Trophoblast cell (in vitro differentiated cells and primary cell): ENCODE results near the gene ADSS1.

Source experiments
- DNase-seq, 2 donors: peaks; one replicate each; pipeline ENCODE4 v3.0.0-alpha.2; 2016
- H2AFZ ChIP-seq: 2 replicates; pipeline ENCODE4 v1.6.1; 2013; ENCODE audit warnings: low read length, moderate library complexity, mild to moderate bottlenecking; ENCODE audit not compliant: insufficient read depth, poor library complexity
- H2AK5ac ChIP-seq: 2 replicates; pipeline ENCODE4 v1.6.1; 2013; ENCODE audit warnings: mild to moderate bottlenecking, low read length
- H2BK120ac ChIP-seq: 2 replicates; pipeline ENCODE4 v1.6.1; 2013; ENCODE audit warnings: low read length, mild to moderate bottlenecking, moderate library complexity; ENCODE audit not compliant: insufficient read depth, poor library complexity
- H2BK12ac ChIP-seq: 2 replicates; pipeline ENCODE4 v1.6.1; 2013; ENCODE audit warnings: mild to moderate bottlenecking, low read length, moderate library complexity
- H2BK5ac ChIP-seq: 2 replicates; pipeline ENCODE4 v1.6.1; 2013; ENCODE audit warnings: low read length, low read depth, moderate library complexity, mild to moderate bottlenecking; ENCODE audit not compliant: poor library complexity
- H3K14ac ChIP-seq: 2 replicates; pipeline ENCODE4 v1.6.1; 2013; ENCODE audit warnings: mild to moderate bottlenecking, low read length
- H3K18ac ChIP-seq: 2 replicates; pipeline ENCODE4 v1.6.1; 2013; ENCODE audit warnings: mild to moderate bottlenecking, low read length
- H3K23ac ChIP-seq: 2 replicates; pipeline ENCODE4 v1.6.1; 2013; ENCODE audit warnings: low read length
- H3K27ac ChIP-seq: 2 replicates; pipeline ENCODE4 v1.5.1; 2013; ENCODE audit warnings: low read depth, mild to moderate bottlenecking, inconsistent platforms, low read length, moderate library complexity
- H3K27me3 ChIP-seq: 2 replicates; pipeline ENCODE4 v1.6.1; 2013; ENCODE audit warnings: inconsistent platforms, mild to moderate bottlenecking, low read length, moderate library complexity; ENCODE audit not compliant: insufficient read depth
- H3K36me3 ChIP-seq, 2 experiments: 1 replicate in 1 of 2; 2 replicates in 1 of 2; pipeline ENCODE4 v1.6.1; 2013; ENCODE audit warnings: low read length in 2 of 2, mild to moderate bottlenecking in 2 of 2, moderate library complexity in 1 of 2; ENCODE audit not compliant: insufficient read depth in 2 of 2, control insufficient read depth in 1 of 2
- H3K4ac ChIP-seq: 2 replicates; pipeline ENCODE4 v1.6.1; 2013; ENCODE audit warnings: low read depth, mild to moderate bottlenecking, low read length, moderate library complexity
- H3K4me1 ChIP-seq, 2 experiments: 1 replicate in 1 of 2; 2 replicates in 1 of 2; pipeline ENCODE4 v1.6.1; 2013; ENCODE audit warnings: low read length in 2 of 2, mild to moderate bottlenecking in 2 of 2, moderate library complexity in 1 of 2; ENCODE audit not compliant: insufficient read depth in 2 of 2, control insufficient read depth in 1 of 2
- H3K4me2 ChIP-seq: 2 replicates; pipeline ENCODE4 v1.6.1; 2013; ENCODE audit warnings: inconsistent platforms, mild to moderate bottlenecking, low read length, moderate library complexity
- H3K4me3 ChIP-seq: 2 replicates; pipeline ENCODE4 v1.5.1; 2013; ENCODE audit warnings: mild to moderate bottlenecking, low read depth, low read length, inconsistent platforms
- H3K79me1 ChIP-seq: one replicate; pipeline ENCODE4 v1.6.1; 2013; ENCODE audit warnings: low read length
- H3K79me2 ChIP-seq: 2 replicates; pipeline ENCODE4 v1.6.1; 2013; ENCODE audit warnings: low read length, mild to moderate bottlenecking; ENCODE audit not compliant: control insufficient read depth, insufficient read depth, poor library complexity
- H3K9ac ChIP-seq: 2 replicates; pipeline ENCODE4 v1.6.1; 2013; ENCODE audit warnings: mild to moderate bottlenecking, low read length
- H3K9me3 ChIP-seq: 2 replicates; pipeline ENCODE4 v1.6.1; 2013; ENCODE audit warnings: low read depth, mild to moderate bottlenecking, control low read depth, inconsistent platforms, low read length; ENCODE audit not compliant: insufficient read depth
- H4K12ac ChIP-seq: 2 replicates; pipeline ENCODE4 v1.6.1; 2013; ENCODE audit warnings: low read depth, mild to moderate bottlenecking, low read length, moderate library complexity
- H4K8ac ChIP-seq: 2 replicates; pipeline ENCODE4 v1.6.1; 2013; ENCODE audit warnings: low read depth, mild to moderate bottlenecking, low read length, moderate library complexity
- H4K91ac ChIP-seq: one replicate; pipeline ENCODE4 v1.6.1; 2013; ENCODE audit warnings: low read depth, mild to moderate bottlenecking, low read length, moderate library complexity
- WGBS: extraction: QIAGEN DNeasy Blood & Tissue Kit; methylation state at CpG from one replicate; pipeline ENCODE4 v1.1.7; 2013; ENCODE audit warnings: missing lambda C conversion rate; ENCODE audit not compliant: insufficient read length, insufficient coverage; ENCODE audit errors: extremely low coverage; 5-methylcytosine and 5-hydroxymethylcytosine counted together

The ADSS1 gene

DNA sequence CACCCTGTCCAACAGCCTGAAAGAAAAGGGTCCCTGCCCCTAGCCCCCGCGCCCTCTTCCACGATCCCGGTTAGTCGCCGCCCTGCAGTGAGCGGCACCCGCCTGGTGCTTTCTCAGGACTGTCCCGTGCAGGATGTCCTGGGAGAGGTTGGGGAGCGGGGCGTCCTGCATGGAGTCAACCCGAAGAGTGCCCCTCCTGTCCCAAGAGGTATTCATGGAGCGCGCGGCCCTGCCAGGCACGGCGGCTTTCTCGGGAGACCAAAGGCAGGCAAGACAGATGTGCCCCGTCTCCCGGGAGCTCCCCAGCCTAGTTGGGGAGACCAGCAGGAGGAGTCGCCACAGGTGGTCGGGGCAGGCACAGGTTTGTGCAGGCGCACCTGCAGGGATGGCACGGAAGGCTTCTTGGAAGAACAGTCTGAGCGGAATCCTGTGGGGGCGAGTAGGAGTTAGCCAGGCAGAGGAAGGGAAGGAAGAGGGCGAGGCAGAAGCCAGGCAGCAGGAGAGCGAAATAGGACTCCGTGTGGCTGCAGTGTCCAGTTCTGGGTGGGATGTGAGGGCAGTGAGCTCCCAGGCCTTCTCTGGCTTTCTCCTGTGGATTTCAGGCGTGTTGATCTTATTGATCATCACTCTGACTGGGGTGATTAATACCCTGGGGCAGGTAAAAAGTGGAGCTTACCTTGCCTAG is 29.6 kb downstream of the ADSS1 start:
- Histone ChIP-seq H3K4me3 (peak overlapping the region; percentile 100), H2AK5ac (peak overlapping the region; percentile 80), H3K14ac (peak overlapping the region; percentile 93), H3K23ac (no peak overlapping the region), H3K27ac (peak overlapping the region; percentile 66), H4K8ac (peak overlapping the region; percentile 97), H3K79me2 (peaks cover 13% of the 10 kb centered on the region), H3K79me1 (peaks cover 8% of the 10 kb centered on the region), H2BK12ac (no peak overlapping the region), H3K4me1 (peaks cover 11 to 20% of the 10 kb centered on the region in 2 experiments), H3K9me3 (peaks cover 16% of the 10 kb centered on the region), H3K4ac (peak overlapping the region; percentile 90), H2AFZ (peak overlapping the region; percentile 68), H3K36me3 (peaks cover 34 to 36% of the 10 kb centered on the region in 2 experiments), H4K91ac (peak overlapping the region; percentile 74), H4K12ac (peak overlapping the region; percentile 85), H3K18ac (peak overlapping the region; percentile 87), H2BK120ac (peak overlapping the region; percentile 90), H2BK5ac (peak overlapping the region; percentile 78), H3K9ac (peak overlapping the region; percentile 98), H3K4me2 (peak overlapping the region; percentile 92), H3K27me3 (no peaks in the 10 kb centered on the region)
- no CpG with 5 or more reads among the region's 30 CpGs for WGBS
- DNase-seq = peak; percentile 31 to 64

DNA sequence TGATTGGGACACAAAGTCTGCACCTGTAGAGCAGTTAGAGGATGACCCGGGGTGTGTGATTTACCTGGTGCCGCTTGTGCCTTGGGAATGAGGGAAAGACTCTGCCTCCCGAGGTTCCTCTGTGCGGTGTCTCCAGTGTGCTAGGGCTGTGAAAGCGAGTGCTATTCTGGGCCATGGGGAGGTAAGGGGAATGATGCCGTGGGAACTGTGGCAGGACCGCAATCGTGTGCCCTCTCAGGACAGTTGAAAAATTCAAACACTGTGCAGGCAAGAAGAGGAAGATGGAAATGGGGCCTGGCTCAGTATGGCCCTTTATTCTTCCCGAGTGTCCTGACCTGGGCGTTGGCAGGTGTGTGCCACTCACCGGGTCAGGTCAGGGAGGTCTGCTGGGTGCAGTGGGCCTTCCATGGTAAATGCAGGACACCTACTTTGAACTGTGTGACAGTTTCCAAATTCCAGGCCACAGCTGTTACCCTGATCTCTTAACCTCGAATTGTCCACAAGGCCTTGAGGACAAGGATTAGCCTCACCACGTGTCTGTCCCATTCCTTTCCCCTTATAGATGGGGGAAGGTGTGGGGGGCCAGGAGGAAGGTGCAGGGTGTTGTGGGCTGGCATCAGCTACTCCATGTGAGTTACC is 30.3 kb downstream of the ADSS1 start:
- peaks cover 16% of the 10 kb centered on the region for H3K9me3 ChIP-seq
- peaks cover 13% of the 10 kb centered on the region for H3K79me2 ChIP-seq

DNA sequence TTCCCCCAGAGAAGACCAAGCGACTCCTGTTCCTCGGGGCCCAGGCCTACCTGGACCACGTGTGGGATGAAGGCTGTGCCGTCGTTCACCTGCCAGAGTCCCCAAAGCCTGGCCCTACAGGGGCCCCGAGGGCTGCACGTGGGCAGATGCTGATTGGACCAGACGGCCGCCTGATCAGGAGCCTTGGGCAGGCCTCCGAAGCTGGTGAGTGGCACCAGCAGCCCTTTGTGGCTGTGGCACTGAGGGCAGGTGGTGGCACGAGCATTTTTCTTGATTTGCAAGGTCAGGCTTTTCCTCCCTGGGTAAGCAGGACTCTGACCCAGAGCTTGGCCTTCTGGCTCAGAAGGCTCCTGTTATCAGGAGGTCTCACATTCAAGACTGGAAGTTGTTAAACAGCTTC is 31.6 kb downstream of the ADSS1 start:
- WGBS = no CpG with 5 or more reads among the region's 11 CpGs
- Histone ChIP-seq H3K27me3 (no peaks in the 10 kb centered on the region), H3K79me2 (peaks cover 13% of the 10 kb centered on the region), H3K36me3 (peaks cover 51 to 55% of the 10 kb centered on the region in 2 experiments), H3K4me3 (no peak overlapping the region), H3K4me2 (no peak overlapping the region), H4K12ac (no peak overlapping the region), H3K27ac (no peak overlapping the region), H3K9ac (no peak overlapping the region), H2AK5ac (no peak overlapping the region), H2BK120ac (no peak overlapping the region), H2AFZ (no peak overlapping the region), H4K91ac (no peak overlapping the region), H3K14ac (no peak overlapping the region), H2BK5ac (no peak overlapping the region), H2BK12ac (no peak overlapping the region), H3K23ac (no peak overlapping the region), H3K4me1 (peaks cover 11 to 17% of the 10 kb centered on the region in 2 experiments), H3K18ac (no peak overlapping the region), H3K4ac (no peak overlapping the region), H4K8ac (no peak overlapping the region), H3K79me1 (peaks cover 8% of the 10 kb centered on the region), H3K9me3 (peaks cover 12% of the 10 kb centered on the region)
- no peak for DNase-seq

More for the DNA sequence above, 30.3 kb downstream of the ADSS1 start:
- Histone ChIP-seq H3K27me3 (no peaks in the 10 kb centered on the region), H4K12ac (no peak overlapping the region), H3K79me1 (peaks cover 8% of the 10 kb centered on the region), H4K8ac (no peak overlapping the region), H2AK5ac (no peak overlapping the region), H3K4me1 (peaks cover 11 to 17% of the 10 kb centered on the region in 2 experiments), H2BK12ac (no peak overlapping the region), H3K14ac (no peak overlapping the region), H3K36me3 (peaks cover 40 to 42% of the 10 kb centered on the region in 2 experiments), H3K4me2 (peak overlapping the region; percentile 92), H3K9ac (peak overlapping the region; percentile 98), H2AFZ (no peak overlapping the region), H2BK5ac (no peak overlapping the region), H3K4ac (peak overlapping the region; percentile 37), H3K4me3 (peak overlapping the region; percentile 100), H3K18ac (peak overlapping the region; percentile 7), H4K91ac (no peak overlapping the region), H3K27ac (no peak overlapping the region), H2BK120ac (no peak overlapping the region), H3K23ac (no peak overlapping the region)
- no peak for DNase-seq
- WGBS = no CpG with 5 or more reads among the region's 13 CpGs

DNA sequence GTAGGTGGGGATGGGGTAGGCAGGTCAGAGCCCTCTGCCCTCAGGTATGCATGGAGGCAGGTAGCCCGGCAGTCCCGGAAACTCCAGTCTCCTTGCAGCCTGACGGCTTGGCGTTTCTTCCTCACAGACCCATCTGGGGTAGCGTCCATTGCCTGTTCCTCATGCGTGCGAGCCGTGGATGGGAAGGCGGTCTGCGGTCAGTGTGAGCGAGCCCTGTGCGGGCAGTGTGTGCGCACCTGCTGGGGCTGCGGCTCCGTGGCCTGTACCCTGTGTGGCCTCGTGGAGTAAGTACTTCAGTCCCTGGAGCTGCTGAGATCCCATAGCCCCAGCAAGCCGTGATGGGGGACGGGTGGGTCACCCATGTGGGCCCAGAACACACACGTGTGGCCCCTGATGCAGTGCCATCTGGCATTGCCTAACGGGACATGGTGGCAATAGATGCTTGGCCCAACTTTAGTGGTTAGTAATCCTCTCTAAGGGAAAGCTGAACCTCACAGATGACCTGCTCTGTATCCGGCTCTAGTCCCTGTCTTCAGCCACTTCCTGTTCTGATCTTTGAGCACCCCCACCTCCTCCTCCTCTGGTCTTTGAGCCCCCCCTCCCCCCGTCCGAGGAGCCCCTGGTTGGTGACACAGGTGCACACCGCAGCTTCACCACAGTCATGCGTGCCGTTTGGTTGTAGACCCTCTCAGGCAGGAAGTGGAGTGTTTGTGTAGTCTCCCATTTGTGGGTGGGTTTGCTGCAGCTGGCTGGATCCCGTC is 32.6 kb downstream of the ADSS1 start:
- H2BK12ac ChIP-seq = no peak overlapping the region
- H3K36me3 ChIP-seq = peaks cover 52 to 56% of the 10 kb centered on the region in 2 experiments
- peaks cover 13% of the 10 kb centered on the region for H3K79me2 ChIP-seq
- H4K12ac ChIP-seq = no peak overlapping the region
- peaks cover 8% of the 10 kb centered on the region for H3K9me3 ChIP-seq
- no peak overlapping the region for H3K27ac ChIP-seq
- H2BK5ac ChIP-seq = no peak overlapping the region
- H2AFZ ChIP-seq = no peak overlapping the region
- no peak overlapping the region for H2AK5ac ChIP-seq
- no CpG with 5 or more reads among the region's 27 CpGs for WGBS
- no peak overlapping the region for H3K4ac ChIP-seq
- H3K27me3 ChIP-seq = no peaks in the 10 kb centered on the region
- H3K9ac ChIP-seq = no peak overlapping the region
- H3K79me1 ChIP-seq = peaks cover 8% of the 10 kb centered on the region
- peaks cover 11 to 17% of the 10 kb centered on the region in 2 experiments for H3K4me1 ChIP-seq
- H3K14ac ChIP-seq = no peak overlapping the region
- no peak for DNase-seq
- H3K4me2 ChIP-seq = no peak overlapping the region
- no peak overlapping the region for H4K91ac ChIP-seq
- H3K18ac ChIP-seq = no peak overlapping the region
- no peak overlapping the region for H3K23ac ChIP-seq
- no peak overlapping the region for H4K8ac ChIP-seq
- H3K4me3 ChIP-seq = peak overlapping the region; percentile 19
- no peak overlapping the region for H2BK120ac ChIP-seq
